ENCODE measurements around the gene BRMS1. TPM values are rescaled to one million over a fixed set of nuclear protein-coding genes. Genes with fewer than 3 reads are reported as not detected.

BRMS1 gene
- total and polyA plus RNA-seq, 2 experiments from 2014 or later, result 39.7 to 48.6 TPM

DNA sequence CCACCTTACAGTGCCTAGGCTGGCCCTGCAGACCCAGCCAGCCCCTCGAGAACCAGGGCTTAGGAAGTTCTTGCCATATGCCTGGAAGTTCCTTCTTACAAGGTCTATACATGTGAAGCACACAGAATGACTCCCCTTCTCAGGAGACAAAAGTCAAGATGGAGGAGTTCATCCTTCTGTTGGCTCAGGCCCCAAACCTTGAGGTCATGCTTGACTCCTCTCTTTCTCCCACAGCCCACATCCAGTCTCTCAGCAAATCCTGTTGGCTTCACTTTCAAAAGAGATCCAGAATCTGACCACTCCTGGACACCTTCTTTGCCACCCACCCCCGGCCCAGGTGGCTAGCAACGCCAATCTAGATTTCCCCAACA, 26.3 kb downstream of the BRMS1 start:
- WGBS (ENCODE audit: low lambda C conversion rate, missing lambda C conversion rate), result 90% methylated on average over 3 of the region's 3 CpGs
- no peak for TF ChIP-seq EZH2 (IDR thresholded peaks at IDR 0.05; ENCODE audit: borderline replicate concordance)
- TF ChIP-seq EZH2phosphoT487 (IDR thresholded peaks at IDR 0.05; ENCODE audit: low read depth, severe bottlenecking, unreplicated experiment), result no peak
- TF ChIP-seq, protein P1, sequence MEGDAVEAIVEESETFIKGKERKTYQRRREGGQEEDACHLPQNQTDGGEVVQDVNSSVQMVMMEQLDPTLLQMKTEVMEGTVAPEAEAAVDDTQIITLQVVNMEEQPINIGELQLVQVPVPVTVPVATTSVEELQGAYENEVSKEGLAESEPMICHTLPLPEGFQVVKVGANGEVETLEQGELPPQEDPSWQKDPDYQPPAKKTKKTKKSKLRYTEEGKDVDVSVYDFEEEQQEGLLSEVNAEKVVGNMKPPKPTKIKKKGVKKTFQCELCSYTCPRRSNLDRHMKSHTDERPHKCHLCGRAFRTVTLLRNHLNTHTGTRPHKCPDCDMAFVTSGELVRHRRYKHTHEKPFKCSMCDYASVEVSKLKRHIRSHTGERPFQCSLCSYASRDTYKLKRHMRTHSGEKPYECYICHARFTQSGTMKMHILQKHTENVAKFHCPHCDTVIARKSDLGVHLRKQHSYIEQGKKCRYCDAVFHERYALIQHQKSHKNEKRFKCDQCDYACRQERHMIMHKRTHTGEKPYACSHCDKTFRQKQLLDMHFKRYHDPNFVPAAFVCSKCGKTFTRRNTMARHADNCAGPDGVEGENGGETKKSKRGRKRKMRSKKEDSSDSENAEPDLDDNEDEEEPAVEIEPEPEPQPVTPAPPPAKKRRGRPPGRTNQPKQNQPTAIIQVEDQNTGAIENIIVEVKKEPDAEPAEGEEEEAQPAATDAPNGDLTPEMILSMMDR (IDR thresholded peaks at IDR 0.05; ENCODE audit: poor library complexity), result no peak

GRCh38 chr11:66317723-66318599, 26.9 kb downstream of the BRMS1 start:
- peak overlapping the region; percentile 77 for H3K4me2 ChIP-seq
- peaks cover 23% of the 10 kb centered on the region for H3K4me1 ChIP-seq (ENCODE audit: insufficient read depth)
- no peaks in the 10 kb centered on the region for H3K9me2 ChIP-seq (replicated peaks; ENCODE audit: insufficient read depth)
- no peak overlapping the region for H2AFZ ChIP-seq
- H3K27me3 ChIP-seq, result no peaks in the 10 kb centered on the region
- H3K4me3 ChIP-seq, result no peak overlapping the region
- H3K79me2 ChIP-seq, result peaks cover 29% of the 10 kb centered on the region
- no peaks in the 10 kb centered on the region for H4K20me1 ChIP-seq (ENCODE audit: insufficient read depth, poor library complexity, severe bottlenecking)
- no peak for TF ChIP-seq EZH2 (IDR thresholded peaks at IDR 0.05; ENCODE audit: borderline replicate concordance)
- TF ChIP-seq, protein P1 (IDR thresholded peaks at IDR 0.05; ENCODE audit: poor library complexity), result no peak
- no peak for TF ChIP-seq EZH2phosphoT487 (IDR thresholded peaks at IDR 0.05; ENCODE audit: low read depth, severe bottlenecking, unreplicated experiment)
- no peaks in the 10 kb centered on the region for H3K36me3 ChIP-seq (replicated peaks; ENCODE audit: insufficient read depth, low read depth)
- peak; percentile 82 for DNase-seq (ENCODE audit: low spot score)
- no peaks in the 10 kb centered on the region for H3K9me3 ChIP-seq (ENCODE audit: low read depth)
- peak overlapping the region; percentile 97 for H3K27ac ChIP-seq
- 36% methylated on average over 13 of the region's 16 CpGs for WGBS (ENCODE audit: low lambda C conversion rate, missing lambda C conversion rate)

More for the DNA sequence above, 26.3 kb downstream of the BRMS1 start:
- no peaks in the 10 kb centered on the region for H3K9me3 ChIP-seq (ENCODE audit: low read depth)
- H3K36me3 ChIP-seq (replicated peaks; ENCODE audit: insufficient read depth, low read depth), result no peaks in the 10 kb centered on the region
- H3K27ac ChIP-seq, result peak overlapping the region; percentile 97
- no peaks in the 10 kb centered on the region for H4K20me1 ChIP-seq (ENCODE audit: insufficient read depth, poor library complexity, severe bottlenecking)
- no peak overlapping the region for H3K4me3 ChIP-seq
- H3K9me2 ChIP-seq (replicated peaks; ENCODE audit: insufficient read depth), result no peaks in the 10 kb centered on the region
- H3K4me1 ChIP-seq (ENCODE audit: insufficient read depth), result peaks cover 23% of the 10 kb centered on the region
- peaks cover 29% of the 10 kb centered on the region for H3K79me2 ChIP-seq
- H3K4me2 ChIP-seq, result peak overlapping the region; percentile 4
- no peak for DNase-seq (ENCODE audit: low spot score)
- H3K27me3 ChIP-seq, result no peaks in the 10 kb centered on the region
- H2AFZ ChIP-seq, result no peak overlapping the region

DNA sequence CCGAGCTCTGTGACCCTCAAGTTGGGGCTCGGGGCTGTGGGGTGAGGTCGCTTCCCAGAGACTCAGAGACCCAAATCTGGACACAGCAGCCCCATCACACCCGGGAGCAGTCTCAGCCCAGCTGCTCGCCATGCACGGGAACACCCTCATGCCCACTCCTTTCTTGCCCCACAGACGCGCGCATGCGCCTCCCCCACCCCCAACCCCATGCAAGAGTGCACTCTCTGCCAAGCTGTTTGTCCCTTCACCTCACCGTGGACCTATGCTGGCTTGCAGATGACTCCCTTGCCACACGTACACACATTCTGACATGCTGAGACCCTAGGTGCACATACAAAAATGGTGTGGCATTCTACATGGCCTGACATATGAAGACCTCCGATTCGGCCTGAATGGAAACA, 27.6 kb downstream of the BRMS1 start:
- Histone ChIP-seq H3K9me3 (ENCODE audit: low read depth) (no peaks in the 10 kb centered on the region), H3K27me3 (no peaks in the 10 kb centered on the region), H3K4me1 (ENCODE audit: insufficient read depth) (peaks cover 23% of the 10 kb centered on the region), H3K79me2 (peaks cover 29% of the 10 kb centered on the region), H3K27ac (peak overlapping the region; percentile 97), H4K20me1 (ENCODE audit: insufficient read depth, poor library complexity, severe bottlenecking) (no peaks in the 10 kb centered on the region), H3K36me3 (replicated peaks; ENCODE audit: insufficient read depth, low read depth) (no peaks in the 10 kb centered on the region), H3K9me2 (replicated peaks; ENCODE audit: insufficient read depth) (no peaks in the 10 kb centered on the region), H3K4me3 (no peak overlapping the region), H3K4me2 (peak overlapping the region; percentile 77), H2AFZ (no peak overlapping the region)
- peak; percentile 61 for DNase-seq (ENCODE audit: low spot score)
- 26% methylated on average over 10 of the region's 14 CpGs for WGBS (ENCODE audit: low lambda C conversion rate, missing lambda C conversion rate)
- TF ChIP-seq EZH2phosphoT487 (IDR thresholded peaks at IDR 0.05; ENCODE audit: low read depth, severe bottlenecking, unreplicated experiment) (no peak), EZH2 (IDR thresholded peaks at IDR 0.05; ENCODE audit: borderline replicate concordance) (no peak)
- TF ChIP-seq, protein P1 (IDR thresholded peaks at IDR 0.05; ENCODE audit: poor library complexity), result no peak
